A673 (cell line): ENCODE results near the gene PCDHA13. TPM values are rescaled to one million over a fixed set of nuclear protein-coding genes. Genes with fewer than 3 reads are reported as not detected.

ENCODE experiments used
- total RNA-seq: library from RNA; stranded (reverse); gene quantifications from 2 replicates; pipeline ENCODE4 v1.2.3, GENCODE V29; 2021

PCDHA13 gene
- total RNA-seq, 1 experiment from 2014 or later, result 5.8 TPM

Other genes with a start within 250 kb of the PCDHA13 start
- 0.41 and 0.48 TPM in 2 replicates for gene CD14, start 248.9 kb upstream of the PCDHA13 start, total RNA-seq
- gene TMCO6, start 242.7 kb upstream of the PCDHA13 start, total RNA-seq, result 24.1 and 26.5 TPM in 2 replicates
- gene NDUFA2, start 234.5 kb upstream of the PCDHA13 start, total RNA-seq, result 60.0 and 63.4 TPM in 2 replicates
- gene IK, start 234.3 kb upstream of the PCDHA13 start, total RNA-seq, result 116 and 120 TPM in 2 replicates
- gene WDR55, start 217.2 kb upstream of the PCDHA13 start, total RNA-seq, result 31.1 and 33.2 TPM in 2 replicates
- 2.3 and 3.0 TPM in 2 replicates for gene DND1, start 208.5 kb upstream of the PCDHA13 start, total RNA-seq
- 95.6 and 101 TPM in 2 replicates for gene HARS1, start 190.8 kb upstream of the PCDHA13 start, total RNA-seq
- gene HARS2, start 190.7 kb upstream of the PCDHA13 start, total RNA-seq, result 33.0 and 33.7 TPM in 2 replicates
- gene ZMAT2, start 181.7 kb upstream of the PCDHA13 start, total RNA-seq, result 64.0 and 68.0 TPM in 2 replicates
- gene PCDHA1, start 96.0 kb upstream of the PCDHA13 start, total RNA-seq, result 0.45 and 0.96 TPM in 2 replicates
- 0.06 and 0.15 TPM in 2 replicates for gene PCDHA2, start 87.3 kb upstream of the PCDHA13 start, total RNA-seq
- 2.6 and 3.2 TPM in 2 replicates for gene PCDHA3, start 81.1 kb upstream of the PCDHA13 start, total RNA-seq
- gene PCDHA4, start 75.1 kb upstream of the PCDHA13 start, total RNA-seq, result 0.39 and 0.58 TPM in 2 replicates
- 2.1 and 2.2 TPM in 2 replicates for gene PCDHA5, start 60.5 kb upstream of the PCDHA13 start, total RNA-seq
- 12.6 and 12.7 TPM in 2 replicates for gene PCDHA6, start 54.2 kb upstream of the PCDHA13 start, total RNA-seq
- gene PCDHA7, start 47.9 kb upstream of the PCDHA13 start, total RNA-seq, result 2.6 and 3.8 TPM in 2 replicates
- 1.4 and 1.5 TPM in 2 replicates for gene PCDHA8, start 40.9 kb upstream of the PCDHA13 start, total RNA-seq
- gene PCDHA9, start 33.7 kb upstream of the PCDHA13 start, total RNA-seq, result 0.33 and 0.37 TPM in 2 replicates
- gene PCDHA10, start 26.2 kb upstream of the PCDHA13 start, total RNA-seq, result 11.5 and 11.6 TPM in 2 replicates
- 11.4 and 15.5 TPM in 2 replicates for gene PCDHA11, start 13.2 kb upstream of the PCDHA13 start, total RNA-seq
- 10.5 and 10.7 TPM in 2 replicates for gene PCDHA12, start 6.8 kb upstream of the PCDHA13 start, total RNA-seq
- 7.2 and 8.8 TPM in 2 replicates for gene PCDHAC1, start 44.2 kb downstream of the PCDHA13 start, total RNA-seq
- gene PCDHAC2, start 84.4 kb downstream of the PCDHA13 start, total RNA-seq, result 6.8 and 7.1 TPM in 2 replicates
- gene PCDHB1, start 169.2 kb downstream of the PCDHA13 start, total RNA-seq, result 0.04 and 0.06 TPM in 2 replicates
- 31.3 and 35.0 TPM in 2 replicates for gene PCDHB2, start 212.5 kb downstream of the PCDHA13 start, total RNA-seq
- 2.6 and 4.9 TPM in 2 replicates for gene PCDHB3, start 218.3 kb downstream of the PCDHA13 start, total RNA-seq
- gene PCDHB4, start 239.7 kb downstream of the PCDHA13 start, total RNA-seq, result 2.4 and 2.7 TPM in 2 replicates